ENCODE results near the gene KIAA0040. TPM values are rescaled to one million over a fixed set of nuclear protein-coding genes. Genes with fewer than 3 reads are reported as not detected.
A peak's percentile ranks its signal among the peaks of the same experiment; 100 is the strongest.

Gene KIAA0040
- polyA plus RNA-seq, 3 donors = 22.0 to 71.2 (median 35.7) TPM

DNA sequence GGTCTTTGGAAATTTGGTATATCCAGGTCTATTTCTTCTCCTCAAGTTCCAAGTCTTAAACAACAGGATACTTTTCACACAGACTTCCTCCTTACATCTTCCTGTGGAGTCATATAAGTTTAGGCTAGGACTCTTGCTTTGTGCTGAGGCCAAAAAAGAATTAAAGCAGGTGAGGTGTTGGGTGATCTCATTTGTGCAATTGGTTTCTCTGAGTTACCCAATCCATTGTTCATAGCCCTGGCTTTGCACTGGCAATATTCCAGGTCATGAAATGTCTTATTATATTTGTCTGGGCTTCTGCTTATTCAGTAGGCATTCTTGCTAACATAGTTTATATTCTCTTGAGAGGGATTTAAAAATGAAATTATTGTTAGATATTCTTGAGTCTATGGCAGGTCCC lies 14.1 kb upstream of the KIAA0040 start:
- no peak overlapping the region for H3K27ac ChIP-seq (ENCODE audit: low read depth, low read length)

DNA sequence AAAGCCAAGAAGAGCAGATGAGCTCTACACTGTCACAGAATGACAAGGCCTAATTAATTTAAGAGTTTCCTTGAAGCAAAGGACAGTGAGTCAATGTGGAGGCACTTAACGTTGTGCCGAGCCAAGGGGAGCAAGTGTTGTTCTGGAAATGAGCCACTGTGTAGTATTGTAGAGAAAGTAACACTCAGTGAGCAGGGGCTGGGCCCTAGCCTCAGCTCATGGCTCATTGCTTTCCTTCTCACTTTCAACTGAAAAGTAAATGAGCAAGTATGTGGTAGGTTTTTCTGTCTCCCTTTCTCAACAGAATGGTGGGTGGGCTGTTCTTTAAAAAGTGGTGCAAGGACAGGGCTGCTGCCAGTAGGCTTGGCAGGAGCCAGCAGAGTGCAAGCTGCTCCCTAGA lies 11.8 kb upstream of the KIAA0040 start:
- H3K27ac ChIP-seq (ENCODE audit: low read depth, low read length) = no peak overlapping the region
- 41 to 75% (median 58%) methylated on average over 2 of the region's 2 CpGs for WGBS, 3 donors

DNA sequence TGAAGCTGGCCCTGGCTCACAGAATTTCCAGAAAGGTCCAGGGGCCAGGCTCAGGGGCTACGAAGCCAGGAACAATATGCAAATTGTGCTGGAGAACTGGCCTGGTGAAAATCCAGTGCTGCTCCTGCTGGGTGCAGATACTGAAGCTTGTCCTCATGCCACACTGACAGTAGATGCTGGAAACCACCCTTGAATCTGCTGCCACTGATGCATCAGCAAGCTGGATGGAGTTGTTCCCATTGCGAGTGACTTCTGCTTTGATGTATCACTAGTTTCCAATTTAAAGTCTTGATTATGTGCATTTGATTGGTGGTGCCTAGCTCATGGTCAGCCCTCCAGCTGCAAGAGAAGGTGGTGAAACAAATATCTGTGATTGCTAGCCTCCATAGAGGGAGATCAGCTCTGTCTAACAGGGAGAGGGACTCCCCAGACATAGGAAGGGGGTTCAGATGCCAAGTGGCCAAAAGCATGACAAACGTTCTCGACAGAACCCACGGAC lies 11.0 kb upstream of the KIAA0040 start:
- WGBS, 3 donors = 87 to 98% (median 94%) methylated on average over 5 of the region's 5 CpGs
- no peak overlapping the region for H3K27ac ChIP-seq (ENCODE audit: low read depth, low read length)

DNA sequence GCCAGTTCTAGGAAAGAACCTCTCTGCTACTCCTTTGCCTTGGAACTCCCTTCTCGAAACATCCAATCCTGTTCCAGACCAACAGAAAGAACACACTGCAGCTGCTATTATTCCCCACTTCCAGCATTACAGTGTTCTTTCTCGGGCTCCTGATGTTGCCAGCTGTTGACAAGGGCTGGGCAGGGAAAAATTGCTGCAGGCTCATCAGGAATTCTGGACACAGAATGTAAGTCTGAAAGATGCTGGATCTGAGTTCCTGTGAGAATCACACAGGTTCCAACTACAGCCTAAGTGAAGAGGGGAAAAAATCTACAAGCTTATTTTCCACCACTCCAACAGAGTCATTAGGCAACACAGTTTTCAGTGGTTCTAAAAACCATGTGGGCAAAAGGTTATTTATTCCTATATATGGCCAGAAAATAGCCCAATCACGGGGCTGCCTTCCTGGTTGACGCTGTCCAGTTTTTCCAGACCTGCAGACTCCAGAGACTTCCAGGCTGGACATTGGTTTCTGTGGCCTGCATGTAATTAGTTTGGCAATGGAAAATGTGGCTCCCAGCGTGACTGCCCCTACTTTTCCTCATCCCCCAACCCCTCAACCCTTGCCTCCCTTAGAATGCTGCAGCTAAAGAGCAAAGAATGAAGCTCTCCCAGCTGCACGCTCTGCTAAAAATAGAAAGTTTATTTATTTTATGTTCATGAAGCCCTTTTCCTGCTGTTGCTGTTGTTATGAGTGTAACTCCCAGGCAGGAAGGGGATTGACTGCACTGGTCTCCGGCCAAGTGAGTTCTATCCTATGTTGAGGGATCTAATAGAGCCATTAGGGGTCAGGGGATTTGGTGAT lies 8.3 kb upstream of the KIAA0040 start:
- H3K27ac ChIP-seq (ENCODE audit: low read depth, low read length) = no peak overlapping the region
- WGBS, 3 donors = 28 to 51% (median 35%) methylated on average over 7 of the region's 7 CpGs

DNA sequence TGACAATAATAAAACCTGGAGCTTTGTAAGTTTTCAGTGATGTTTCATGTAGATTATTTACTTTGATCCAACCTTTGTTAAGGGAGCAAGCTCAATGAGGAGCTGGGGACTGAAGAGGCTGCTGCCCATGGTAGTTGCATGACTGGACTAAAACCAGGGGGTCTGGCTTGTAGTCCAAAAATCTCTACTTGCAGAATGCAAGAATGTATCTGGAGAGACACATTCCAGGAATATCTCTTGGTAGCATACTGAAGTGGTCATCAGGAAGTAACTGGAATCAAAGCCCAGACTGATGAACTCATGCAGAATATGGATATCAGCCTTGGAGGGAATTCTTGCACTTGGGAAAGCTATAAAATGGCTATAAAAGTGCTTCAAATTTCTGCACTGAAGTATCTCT lies 5.8 kb upstream of the KIAA0040 start:
- H3K27ac ChIP-seq (ENCODE audit: low read depth, low read length) = no peak overlapping the region

DNA sequence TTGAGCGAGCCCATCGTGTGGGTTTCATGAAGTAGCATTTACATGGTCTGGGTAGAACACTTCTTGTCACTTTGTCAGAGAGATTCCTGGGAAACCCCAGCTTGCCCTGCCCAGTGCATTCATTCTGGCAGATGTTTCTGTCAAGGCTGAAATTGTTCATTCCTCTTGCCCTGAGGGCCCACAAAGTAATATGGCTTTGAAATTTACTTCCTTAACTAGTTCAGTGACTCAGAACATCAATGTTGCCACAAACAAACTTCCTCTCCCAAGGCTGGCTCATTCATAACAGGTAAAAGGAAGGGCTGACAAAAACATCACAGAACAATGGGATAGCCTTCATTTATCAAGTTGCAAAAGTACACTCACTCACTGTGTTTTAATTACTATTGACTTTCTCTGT lies 5.0 kb upstream of the KIAA0040 start:
- WGBS, 3 donors = 62 to 89% (median 75%) methylated on average over 2 of the region's 2 CpGs
- no peak overlapping the region for H3K27ac ChIP-seq (ENCODE audit: low read depth, low read length)

DNA sequence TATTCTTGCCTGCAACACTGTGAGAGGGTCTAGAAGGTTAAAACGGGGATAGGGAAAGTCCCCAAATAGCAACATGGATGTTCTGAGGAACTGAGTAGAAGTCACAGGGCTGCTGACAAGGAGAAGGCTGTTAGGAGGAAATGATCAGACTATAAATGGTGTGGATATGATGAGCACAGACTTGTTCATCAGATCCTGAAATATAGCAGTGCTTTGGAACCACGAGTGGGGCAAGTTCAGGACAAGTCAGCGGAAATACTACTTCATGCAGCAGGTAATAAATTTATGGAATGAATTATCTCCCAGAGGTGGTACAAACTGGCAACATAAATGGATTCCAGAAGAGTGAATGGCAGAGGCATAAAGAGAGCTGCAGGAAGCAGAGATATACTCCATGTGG lies 3.2 kb upstream of the KIAA0040 start:
- WGBS, 3 donors = 61 to 86% (median 67%) methylated on average over 3 of the region's 3 CpGs
- no peak overlapping the region for H3K27ac ChIP-seq (ENCODE audit: low read depth, low read length)

DNA sequence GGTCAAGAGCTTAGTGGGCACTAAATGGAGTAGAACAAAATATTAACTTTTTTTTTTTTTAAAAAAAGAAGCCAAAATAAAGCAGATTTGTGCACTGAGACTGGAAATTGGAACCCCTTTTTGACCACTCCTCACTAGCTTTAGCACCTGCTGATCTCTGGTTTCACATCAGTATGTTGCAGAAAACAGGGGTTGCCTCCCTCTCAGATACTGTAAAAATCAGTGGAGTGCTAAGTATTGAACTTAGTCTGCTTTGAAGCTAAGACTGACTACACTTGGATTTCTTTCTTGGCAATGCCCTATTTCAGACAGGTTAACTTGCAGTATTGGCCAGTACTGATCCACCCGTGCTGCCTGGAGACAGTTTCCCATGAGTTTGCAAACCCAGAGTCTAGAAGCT lies 2.7 kb upstream of the KIAA0040 start:
- H3K27ac ChIP-seq (ENCODE audit: low read depth, low read length) = no peak overlapping the region
- 0 to 3% (median 3%) methylated on average over 1 of the region's 1 CpG for WGBS, 3 donors

DNA sequence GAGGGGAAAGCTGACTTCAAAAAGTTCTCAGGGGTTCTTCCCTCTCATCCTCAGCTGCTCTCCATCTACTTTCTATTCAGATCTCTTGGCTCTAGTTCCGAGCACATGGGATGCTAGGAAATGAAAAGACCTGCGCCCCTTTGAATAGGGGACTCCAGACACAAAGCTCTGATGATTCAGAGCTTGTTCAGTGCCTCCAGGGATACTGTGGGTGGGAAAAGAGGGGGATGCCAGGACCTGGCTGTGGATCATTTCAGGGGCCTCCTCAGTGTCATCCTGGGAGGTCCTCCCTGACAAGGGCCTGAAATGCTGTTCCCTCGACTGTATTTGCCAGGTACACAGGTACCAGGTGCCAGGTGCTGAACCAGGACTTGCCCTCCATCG lies 943 bp upstream of the KIAA0040 start:
- WGBS, 3 donors = 64 to 80% (median 78%) methylated on average over 4 of the region's 4 CpGs
- no peak overlapping the region for H3K27ac ChIP-seq (ENCODE audit: low read depth, low read length)

DNA sequence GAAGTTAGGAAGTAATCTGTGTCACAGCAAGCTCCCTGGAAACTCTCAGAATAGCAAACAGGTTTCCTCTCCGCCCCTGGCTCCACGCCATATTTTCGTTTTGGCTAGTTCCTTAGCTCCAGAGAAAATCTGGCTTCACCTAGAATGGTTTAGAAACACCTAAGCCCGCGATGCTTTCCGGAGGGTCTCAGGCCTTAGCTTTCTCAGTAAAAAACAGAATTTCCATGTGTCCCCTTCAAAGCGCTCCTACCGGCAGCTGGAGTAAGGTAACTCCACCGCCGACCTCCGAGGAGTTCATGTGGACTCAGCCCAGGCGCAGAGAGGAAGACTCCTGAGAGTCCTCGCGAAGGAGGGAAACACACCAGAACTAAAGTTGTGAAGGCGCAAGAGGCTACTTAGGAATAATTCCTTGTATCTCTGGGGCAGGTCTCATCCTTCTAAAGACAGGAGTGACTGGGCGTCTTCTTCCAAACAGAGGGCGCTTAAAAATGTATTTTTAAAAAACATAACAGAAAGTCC lies 406 bp downstream of the KIAA0040 start:
- 0 to 1% (median 1%) methylated on average over 17 of the region's 17 CpGs for WGBS, 3 donors
- peak overlapping the region; percentile 32 for H3K27ac ChIP-seq (ENCODE audit: low read depth, low read length)

DNA sequence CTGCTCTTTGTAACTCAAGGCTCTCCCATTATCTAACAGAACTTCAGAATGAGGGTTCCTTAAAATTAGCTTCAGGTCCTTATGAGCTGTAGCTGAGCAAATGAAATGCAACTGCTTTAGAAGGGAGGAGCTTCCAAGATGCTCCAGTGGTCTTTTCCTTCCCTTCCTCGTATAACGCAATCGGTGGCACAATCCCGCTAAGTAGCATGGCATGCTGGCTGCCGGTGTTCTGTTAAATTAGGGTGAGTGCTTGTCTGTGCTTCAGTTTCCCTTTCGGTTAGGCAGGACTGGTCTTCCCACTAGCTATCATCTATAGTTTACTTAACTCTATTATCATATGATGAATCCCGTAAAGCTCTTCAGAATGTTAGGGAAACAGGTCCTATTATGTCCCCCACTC lies 917 bp downstream of the KIAA0040 start:
- 6 to 7% (median 6%) methylated on average over 7 of the region's 7 CpGs for WGBS, 3 donors
- no peak overlapping the region for H3K27ac ChIP-seq (ENCODE audit: low read depth, low read length)

DNA sequence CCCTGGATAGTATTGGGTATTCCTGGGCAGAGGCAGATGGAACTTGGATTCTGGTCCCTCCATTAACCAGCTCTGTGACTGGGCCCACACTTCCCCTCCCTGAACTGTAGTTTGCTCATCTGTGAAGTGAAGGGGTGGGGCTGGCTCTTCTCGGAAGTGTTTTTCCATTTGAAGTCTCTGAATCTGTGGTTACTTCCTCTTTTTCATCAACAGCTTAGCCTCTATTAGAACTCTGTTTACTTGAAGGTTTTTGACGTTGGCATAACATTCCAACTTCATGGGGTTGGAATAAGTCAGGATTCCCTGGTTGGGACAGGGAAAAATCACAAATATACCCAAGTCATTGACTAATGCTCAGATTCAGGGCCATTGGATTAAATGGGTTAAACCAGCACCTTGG lies 3.6 kb downstream of the KIAA0040 start:
- 21 to 67% (median 24%) methylated on average over 2 of the region's 2 CpGs for WGBS, 3 donors
- no peak overlapping the region for H3K27ac ChIP-seq (ENCODE audit: low read depth, low read length)

DNA sequence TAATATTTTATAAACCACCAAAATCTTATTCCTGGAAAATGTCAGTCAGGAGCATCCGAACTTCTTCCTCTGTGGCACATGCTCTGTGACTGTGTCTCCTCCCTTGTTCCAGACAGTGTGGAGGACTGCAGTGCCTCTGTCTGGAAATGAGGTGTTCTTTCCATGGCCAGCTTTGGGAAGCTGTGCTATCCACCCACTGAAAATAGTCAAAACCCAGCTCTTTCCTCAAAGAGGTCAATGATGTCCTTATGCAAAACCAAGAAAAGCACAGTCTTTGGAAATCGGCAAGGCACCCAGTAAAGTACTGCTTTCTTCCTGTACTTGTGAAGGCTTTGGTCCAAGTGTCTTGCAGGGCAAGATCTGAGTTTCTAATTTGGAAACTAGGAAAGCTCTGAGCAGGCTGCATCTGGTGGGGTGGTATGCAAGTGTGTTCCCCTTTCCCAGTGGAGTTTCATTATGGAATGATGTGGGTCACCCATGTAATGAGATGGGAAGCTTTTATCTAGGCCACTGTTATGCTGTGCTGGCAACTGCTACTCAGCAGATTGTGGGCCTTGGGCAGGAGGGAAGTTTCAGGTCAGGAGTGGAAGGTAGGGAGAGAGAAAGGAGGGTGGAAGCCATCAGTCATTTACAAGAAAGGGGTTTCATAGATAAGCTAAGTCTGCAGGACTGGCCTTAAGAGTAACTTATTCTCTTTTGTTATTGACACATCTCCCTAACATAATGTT lies 6.0 kb downstream of the KIAA0040 start:
- whole genome bisulfite sequencing, 3 donors = 59 to 93% (median 65%) methylated on average over 2 of the region's 2 CpGs
- no peak overlapping the region for H3K27ac ChIP-seq (ENCODE audit: low read depth, low read length)

DNA sequence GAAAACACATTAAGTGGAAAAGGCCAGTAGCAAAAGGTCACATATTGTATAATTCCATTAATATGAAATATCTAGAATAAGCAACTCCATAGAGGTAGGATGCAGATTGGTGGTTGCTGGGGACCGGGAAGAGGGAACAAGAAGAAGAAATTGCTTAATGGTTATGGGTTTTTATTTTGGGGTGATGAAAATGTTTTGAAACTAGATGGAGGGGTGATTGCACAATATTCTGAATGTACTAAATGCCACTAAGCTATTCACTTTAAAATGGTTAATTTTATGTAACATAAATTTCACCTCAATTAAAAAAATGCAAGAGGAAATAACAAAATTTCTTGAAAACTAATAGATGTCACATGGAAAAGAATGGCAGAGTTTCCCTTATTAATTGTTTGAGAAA lies 6.7 kb downstream of the KIAA0040 start:
- no peak overlapping the region for H3K27ac ChIP-seq (ENCODE audit: low read depth, low read length)
- WGBS, 3 donors = 56 to 96% (median 56%) methylated on average over 1 of the region's 1 CpG

DNA sequence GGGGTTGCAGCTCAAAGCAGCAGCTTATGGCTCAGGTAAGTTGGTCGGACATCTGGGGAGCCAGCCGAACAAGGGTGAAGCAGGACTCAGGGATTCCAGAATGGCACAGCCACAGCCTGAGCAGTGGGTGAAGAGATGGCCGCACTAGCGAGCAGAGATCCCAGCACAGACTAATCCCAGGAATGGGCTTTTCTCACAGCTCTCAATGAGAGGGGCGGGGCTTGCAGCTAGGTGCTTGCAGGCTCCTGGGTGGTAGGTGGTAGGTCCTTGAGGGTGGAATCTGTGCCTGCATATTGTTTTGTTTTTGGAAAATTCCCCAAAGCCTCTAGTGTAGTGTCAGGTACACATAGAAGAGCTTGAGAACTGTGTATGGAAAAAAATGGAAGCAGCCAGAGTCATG lies 9.0 kb downstream of the KIAA0040 start:
- WGBS, 3 donors = 92 to 99% (median 94%) methylated on average over 5 of the region's 5 CpGs
- H3K27ac ChIP-seq (ENCODE audit: low read depth, low read length) = no peak overlapping the region

DNA sequence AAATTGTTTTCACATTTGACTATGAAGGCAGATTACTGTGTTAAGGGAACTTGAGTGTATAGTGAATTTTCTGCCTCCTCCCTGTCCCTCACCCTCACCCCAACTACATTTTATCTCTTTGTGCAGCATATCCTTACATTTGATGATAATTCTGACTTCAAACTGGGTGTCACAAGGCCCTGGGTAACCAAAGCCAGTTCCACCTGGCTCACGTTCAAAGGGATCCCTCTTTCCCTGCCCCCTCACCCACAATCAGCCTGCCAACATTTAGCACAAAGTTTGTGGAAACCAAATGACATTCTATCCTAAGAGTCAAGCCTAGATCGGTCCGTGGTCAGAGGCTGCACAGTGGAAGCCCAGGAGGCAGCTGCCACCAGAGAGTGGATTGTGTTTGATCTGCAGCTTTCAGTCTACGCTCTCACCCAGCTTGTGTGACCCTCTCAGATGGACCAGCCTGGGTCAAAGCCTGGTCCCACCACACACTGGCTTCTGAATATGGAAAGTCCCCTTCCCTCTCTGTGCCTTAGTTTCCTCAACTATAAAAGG lies 10.3 kb downstream of the KIAA0040 start:
- H3K27ac ChIP-seq (ENCODE audit: low read depth, low read length) = no peak overlapping the region
- WGBS, 3 donors = 79 to 86% (median 79%) methylated on average over 4 of the region's 4 CpGs

DNA sequence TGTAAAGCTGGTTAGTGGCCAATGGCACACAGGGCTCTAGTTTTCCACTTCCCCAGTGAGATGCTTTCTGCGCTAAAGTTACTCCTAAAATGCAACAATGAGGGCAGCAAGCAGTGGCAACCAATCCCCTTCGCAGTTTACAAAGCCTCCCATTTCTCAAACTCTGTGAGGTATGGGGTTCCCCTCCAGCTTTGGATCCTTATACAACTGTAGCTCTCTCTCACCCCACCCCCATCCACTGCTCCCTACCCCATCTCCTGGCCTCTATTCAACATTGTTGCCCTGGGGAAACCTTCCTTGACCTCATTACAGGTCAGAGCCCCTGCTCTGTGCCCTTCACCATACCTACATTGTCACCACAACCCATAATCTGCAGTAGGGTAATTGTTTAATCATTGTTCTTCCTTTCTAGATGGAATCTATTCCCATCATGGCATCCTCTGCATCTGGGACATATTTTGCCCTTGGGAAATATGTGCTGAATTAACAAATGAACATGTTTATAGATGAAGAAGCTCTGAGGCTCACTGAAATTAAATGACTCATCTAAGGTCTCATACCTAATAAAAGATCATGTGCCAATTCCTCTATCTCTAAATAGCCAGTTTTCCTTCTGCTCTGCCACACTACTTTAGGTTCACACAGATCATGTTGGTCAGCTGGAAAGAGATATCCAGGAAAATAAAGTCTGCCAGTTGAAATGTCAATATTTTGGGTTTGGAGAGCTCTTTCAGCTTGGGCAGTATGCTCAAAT lies 12.6 kb downstream of the KIAA0040 start:
- 93 to 100% (median 95%) methylated on average over 2 of the region's 2 CpGs for WGBS, 3 donors
- H3K27ac ChIP-seq (ENCODE audit: low read depth, low read length) = no peak overlapping the region

DNA sequence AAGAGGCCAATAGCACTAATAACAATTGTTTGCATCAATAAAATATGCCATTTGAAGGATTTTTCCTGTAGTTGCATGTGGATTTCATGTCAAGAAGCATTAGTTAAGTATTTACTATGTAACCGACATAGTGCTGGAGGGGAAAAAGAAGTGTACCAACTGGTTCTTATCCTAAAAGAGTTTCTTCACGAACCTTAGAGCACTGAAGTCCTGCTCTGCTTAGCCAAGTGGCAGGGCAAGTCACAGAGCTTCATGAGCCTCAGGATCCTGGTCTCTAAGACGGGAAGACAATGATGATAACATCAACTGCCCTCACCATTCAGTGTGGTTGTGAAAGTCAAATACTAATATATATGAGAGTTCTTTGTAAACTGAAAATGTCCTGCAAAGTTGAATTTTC lies 14.1 kb downstream of the KIAA0040 start:
- 82 to 95% (median 90%) methylated on average over 3 of the region's 3 CpGs for WGBS, 3 donors
- no peak overlapping the region for H3K27ac ChIP-seq (ENCODE audit: low read depth, low read length)

DNA sequence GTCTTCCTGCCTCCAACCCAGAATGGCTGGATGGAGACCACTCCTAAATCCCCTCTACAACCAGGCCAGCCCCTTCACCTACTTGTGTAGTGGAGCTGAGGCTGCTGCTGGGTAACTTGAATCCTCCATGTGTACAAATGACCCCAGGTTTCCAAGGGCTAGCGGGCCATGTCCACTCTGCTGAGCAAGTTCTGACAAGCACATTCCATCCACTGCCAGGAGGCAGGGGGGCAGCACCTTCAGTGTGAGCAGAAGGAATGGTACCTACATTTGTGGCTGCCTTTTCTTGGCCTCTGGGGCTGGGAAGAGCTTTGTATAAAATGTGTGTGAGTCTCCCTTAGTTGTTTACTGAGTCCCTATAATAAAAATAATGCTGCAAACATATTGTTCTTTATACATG lies 14.5 kb downstream of the KIAA0040 start:
- 94 to 100% (median 100%) methylated on average over 1 of the region's 1 CpG for WGBS, 3 donors
- H3K27ac ChIP-seq (ENCODE audit: low read depth, low read length) = no peak overlapping the region

Measured in adipose tissue (tissue), 3 donors.